ENCODE data around the gene CUL3.

GRCh38 chr2:224469374-224469964 is 115.7 kb downstream of the CUL3 start:
- TF ChIP-seq CTCF (conservative IDR thresholded peaks at IDR 0.05 in 1 of 2, IDR thresholded peaks at IDR 0.05 in 1 of 2; ENCODE audit: extremely low read depth in 1 of 2, insufficient read depth in 1 of 2, low read depth in 1 of 2, low read length in 2 of 2) (no peak), EZH2 (IDR thresholded peaks at IDR 0.05; ENCODE audit: borderline replicate concordance, low read length) (no peak)

Data from mammary epithelial cell (primary cell).